NCI-H128 (cell line): ENCODE results near the gene NEURL1B.

Experiments used
- DNase-seq: peaks from one replicate; lab custom pipeline; 2025; ENCODE audit not compliant: unreplicated experiment; lab: John Stamatoyannopoulos, UW

NEURL1B gene

DNA sequence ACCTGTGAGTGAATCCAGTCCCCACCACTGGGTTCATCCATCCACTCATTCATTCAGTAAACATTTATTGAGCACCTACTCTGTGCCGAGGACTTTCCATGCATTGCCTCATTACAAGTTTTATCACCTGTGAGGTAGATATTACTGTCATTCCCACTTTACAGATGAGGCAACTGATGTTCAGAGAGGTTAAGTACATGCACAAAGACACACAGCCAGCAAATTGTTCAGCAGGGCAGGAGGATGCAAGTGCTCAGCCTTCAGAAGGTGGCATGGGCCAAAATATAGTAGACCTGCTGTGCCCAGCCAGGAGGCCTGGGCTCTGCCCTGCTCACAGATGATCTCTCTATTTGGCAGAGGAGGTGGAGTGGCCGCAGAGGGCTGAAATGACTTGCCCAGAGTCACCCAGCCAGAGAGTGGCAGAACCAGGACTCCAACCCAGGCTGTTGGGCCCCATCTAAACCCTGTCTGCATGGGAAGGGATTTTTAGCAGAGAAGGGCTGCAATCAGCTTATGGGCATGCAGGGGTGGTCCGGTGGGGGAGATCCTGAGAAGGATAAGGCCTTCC lies 7.6 kb upstream of the NEURL1B start:
- DNase-seq = no peak

DNA sequence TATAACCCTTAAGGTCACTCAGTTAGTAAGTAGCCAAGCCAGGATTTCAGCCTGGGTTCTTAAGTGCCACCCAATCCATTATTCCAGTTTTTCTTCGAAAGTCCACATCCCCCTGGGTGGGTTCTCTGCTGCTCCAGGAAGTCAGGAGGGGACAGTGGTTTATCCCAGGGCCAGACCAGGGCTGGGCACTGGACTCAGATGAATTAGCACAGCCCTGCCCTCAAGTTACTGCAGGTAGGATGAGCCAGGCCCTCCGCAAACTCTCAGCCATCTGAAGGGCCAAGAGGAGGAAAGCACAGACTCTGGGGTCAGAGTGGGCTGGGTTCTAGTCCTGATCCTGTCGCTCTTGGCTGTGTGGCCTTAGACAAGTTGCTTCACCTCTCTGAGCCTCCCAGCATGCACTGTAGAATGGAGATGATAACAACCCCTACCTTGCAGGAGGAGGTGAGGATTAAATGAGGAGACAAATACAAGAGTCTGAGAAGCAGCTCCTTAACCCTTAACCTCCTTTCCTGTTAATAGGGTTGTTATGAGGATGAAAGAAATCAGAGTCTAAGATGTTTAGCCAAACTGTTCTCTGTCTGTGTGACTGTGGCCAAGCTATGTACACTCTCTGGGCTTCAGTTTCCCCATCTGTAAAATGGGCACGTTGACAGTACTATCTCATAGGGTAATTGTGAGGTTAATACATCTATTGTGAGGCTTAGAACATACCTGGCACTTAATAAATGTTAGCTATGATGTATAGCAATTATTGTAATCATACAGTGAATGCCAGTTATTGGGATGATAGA lies 6.8 kb upstream of the NEURL1B start:
- DNase-seq = no peak

DNA sequence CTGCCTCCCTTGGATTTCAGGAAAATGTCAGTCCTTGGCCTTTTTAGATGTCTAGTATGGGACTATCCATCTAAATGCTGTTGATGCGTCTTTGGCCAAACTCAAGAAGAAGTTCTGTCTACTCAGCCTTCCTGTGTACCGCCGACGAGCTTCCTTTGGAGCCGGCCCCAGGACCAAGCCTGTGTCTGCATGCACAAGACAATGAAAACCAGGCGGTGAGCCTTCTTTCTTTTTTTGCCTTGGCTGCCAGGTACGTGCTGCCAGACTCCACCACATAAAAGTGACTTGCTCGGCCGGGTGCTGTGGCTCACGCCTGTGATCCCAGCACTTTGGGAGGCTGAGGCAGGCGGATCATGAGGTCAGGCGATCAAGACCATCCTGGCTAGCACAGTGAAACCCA lies 6.0 kb upstream of the NEURL1B start:
- no peak for DNase-seq

DNA sequence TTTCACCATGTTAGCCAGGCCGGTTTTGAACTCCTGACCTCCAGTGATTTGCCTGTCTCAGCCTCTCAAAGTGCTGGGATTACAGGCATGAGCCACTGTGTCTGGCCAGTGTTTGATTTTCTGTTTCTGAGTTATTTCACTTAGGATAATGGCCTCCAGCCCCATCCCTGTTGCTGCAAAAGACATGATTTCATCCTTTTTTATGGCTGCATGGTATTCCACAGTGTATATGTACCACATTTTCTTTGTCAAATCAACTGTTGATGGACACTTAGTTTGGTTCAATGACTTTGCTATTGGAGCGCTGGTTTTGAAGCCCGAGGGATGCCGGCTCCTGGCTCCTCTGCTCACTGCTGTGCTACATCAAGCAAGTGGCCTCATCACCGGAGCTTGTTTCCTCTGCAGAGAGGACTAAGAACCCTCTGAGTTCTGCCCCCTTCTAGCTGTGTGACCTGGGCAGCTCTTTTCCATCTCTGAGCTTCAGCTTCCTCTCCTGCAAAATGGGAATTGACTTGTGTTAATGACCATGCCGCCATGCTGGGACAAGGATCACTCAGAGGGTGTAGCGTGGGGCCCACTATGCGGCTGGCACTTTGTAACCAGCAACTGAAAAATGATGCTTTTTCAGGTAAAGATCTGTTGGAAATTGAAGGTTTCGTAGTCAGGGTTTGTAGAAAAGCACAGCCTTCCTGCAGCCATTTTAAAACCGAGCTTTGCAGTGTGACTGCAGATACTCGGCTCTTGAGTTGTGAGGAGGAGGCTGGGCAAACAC lies 4.6 kb upstream of the NEURL1B start:
- DNase-seq = no peak

DNA sequence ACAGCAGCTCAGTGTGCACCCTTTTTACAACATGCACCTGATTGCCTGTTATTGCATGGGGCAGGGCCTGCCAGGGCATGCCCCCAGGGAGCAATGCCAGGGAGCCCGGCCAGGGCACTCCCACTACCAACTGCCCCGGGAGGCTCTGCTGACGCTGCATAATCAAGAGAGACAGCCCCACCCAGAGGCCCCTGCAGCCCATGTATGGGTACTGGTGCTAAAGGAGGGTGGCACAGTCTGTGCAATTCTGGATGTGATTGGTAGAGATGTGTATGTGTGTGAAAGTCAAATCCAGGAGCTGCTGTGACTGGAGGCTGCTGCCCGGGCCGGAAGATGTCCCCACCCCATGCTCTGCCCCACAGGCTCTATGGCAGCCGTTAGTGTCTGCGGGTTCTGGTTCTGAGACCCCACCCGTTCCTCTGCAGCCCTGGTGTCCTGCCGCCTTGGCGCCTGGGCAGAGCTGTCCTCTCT lies 3.9 kb upstream of the NEURL1B start:
- no peak for DNase-seq

DNA sequence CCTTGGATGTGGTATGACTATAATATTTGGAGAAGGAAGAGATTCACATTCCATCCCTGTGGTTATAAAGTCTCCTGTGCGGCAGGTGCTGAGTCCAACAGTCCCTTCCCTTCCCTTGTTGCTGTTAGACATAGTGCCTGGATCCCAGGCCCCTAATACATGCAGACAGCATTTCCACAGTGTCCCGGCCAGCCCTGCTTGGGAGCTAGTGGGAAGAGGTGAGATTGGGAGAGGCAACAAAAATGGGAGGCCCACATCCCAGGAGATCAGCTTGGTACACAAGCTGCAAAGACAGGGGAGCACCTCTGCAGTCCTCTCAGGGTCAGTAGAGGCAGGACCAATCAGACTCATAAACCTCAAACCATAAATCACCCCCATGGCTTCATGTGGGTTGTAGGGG lies 3.3 kb upstream of the NEURL1B start:
- no peak for DNase-seq

DNA sequence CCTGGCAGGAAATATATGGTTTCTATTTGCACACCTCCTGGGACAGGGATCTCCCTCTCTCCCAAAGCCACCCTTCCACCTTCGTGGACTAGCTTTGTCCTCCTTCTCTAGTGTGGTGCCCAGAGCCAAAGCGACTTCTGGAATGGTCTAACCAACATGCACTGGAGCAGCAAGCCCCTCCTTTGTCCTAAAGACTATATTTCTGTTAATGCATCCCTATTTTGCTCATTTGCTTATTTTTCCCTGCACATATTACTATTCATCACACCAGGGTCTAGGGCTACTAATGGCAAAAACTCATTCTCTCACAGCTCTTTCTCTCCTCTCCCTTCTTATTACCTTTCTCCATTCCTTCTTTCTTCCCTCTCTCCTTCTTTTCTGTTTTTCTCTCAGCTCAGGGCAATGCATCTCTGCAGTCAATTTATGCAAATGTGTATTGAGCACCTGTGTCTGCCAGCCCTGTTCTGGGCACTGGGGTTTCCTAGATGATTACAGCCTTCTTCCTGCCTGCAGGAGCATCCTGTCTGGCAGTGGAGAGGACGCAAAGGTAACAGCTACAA lies 2.8 kb upstream of the NEURL1B start:
- no peak for DNase-seq

DNA sequence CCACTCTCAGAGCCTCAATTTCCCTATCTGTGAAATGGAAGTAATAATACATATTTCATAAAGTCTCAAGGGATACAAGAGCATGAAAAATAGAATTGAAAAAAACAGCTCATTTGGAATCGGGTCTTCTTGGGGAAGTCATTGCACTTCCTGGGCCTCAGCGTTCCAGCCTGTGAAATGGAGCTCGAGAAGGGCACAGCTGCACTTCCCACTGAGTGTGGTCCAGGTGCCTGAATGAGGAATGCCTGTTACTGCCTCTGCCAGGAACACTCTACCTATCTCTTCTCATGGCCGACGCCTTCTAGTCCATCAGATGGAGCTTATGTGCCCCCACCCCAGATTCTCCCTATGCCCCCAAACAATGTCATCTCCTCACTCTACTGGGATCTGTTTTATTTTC lies 924 bp upstream of the NEURL1B start:
- DNase-seq = no peak

DNA sequence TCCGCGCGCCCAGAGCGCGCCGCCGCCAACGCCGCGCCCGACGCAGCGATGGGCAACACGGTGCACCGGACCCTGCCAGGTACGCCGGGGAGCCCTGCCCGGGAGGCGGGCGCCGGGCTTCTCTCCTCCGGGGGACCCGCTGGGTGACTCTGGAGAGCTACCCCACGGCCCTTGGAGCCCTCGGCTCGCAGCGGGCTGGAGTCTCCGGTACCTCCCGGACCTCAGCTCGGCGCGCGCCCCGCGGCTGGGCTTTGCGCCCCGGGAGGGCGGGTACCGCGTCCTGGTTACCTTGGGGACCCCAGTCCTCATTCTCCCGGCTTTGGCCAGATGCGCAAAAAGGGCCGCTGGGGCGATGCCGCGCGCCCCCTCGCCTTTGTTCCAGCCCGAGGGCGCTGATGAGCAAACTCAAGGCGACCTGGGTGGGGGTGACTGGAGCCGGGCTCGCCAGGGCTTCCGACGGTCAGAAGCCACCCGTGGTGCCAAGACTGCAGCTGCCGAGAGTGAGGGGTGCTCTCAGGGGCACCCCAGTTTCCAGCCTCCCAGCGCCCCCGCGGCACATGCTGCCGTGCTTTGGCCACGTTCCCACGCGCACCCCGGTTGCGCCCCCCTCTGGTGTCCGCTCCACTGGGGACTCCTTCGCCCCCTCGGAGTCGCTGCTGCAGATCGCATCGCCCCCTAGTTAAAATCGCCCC lies 442 bp downstream of the NEURL1B start:
- DNase-seq = no peak

DNA sequence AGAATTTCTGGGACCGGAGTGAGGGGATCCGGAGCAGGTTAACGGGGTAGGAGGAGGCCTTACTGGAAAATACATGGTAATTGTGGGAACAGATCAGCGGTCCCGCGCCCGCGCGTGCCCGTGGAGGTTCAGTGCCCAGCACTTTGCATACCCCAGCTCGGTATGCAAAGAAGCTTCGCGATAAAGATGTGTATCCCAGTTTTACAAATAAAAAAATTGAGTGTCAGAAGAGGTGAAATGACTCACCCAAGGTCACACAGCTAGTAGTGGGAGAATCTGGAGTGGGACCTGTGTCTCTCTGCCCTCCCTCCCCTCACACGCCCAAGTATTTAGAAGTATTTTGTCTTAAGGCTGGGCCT lies 967 bp downstream of the NEURL1B start:
- DNase-seq = no peak

DNA sequence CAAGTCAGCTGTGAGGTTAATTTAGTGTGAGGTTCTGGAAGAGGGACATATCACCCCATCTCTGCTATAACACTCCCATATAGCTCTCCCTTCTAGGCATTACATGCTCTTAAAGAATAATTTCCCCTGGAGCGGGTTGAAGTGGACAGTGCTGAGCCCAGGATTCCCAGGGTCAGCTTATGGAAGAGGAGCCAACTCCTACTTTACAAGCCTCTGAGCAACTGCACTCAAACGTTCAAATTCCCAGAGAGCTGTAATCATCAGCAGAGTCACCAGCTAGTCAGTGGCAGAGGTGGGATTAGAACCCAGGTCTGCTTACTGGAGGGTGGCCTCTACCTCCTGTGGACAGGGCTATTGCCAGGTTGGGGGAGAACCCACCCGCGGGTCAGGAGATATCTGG lies 1.4 kb downstream of the NEURL1B start:
- no peak for DNase-seq

DNA sequence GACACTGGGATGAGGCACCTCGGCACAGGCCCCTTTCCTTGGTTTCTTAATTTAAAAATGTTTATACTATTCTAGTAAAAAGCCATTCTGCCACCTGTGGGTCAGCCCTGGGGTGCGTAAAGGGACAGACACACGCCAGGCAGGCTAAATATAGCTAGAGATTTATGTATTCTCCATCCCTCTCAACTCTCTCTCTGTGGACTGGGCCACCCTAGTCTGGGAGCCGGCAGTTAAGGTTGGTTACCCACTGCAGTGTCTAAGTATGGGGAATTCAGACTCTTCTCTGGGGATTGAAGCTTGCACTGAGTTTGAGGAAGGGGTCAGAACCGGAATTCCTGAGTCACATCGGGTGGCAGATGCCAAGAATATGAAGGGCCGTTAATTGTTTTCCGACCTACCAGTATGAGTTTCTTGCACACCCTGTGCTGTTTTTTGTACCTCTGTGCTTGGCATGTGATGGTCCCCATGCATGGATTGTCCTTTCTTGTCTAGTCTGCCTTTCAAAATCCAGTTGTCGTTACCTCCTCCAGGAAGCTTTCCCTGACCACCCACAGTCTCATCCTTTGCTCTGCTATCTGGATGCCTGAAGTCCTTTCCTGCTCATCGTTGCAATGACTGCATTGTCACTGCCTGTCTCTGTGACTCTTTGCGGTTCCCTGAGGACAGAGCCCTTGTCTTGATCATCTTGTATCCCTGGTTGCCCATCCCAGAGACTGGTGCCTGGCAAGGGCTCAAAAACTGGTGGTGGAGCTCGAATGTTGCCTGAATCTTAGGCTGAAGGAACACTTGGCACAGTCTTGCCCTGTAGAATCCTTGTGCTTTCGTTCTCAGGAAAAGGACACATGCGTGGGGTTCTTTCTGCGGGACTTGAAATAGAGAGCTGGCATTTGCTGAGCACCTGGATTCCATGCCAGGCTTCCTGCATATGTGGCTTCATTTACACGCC lies 2.1 kb downstream of the NEURL1B start:
- no peak for DNase-seq

DNA sequence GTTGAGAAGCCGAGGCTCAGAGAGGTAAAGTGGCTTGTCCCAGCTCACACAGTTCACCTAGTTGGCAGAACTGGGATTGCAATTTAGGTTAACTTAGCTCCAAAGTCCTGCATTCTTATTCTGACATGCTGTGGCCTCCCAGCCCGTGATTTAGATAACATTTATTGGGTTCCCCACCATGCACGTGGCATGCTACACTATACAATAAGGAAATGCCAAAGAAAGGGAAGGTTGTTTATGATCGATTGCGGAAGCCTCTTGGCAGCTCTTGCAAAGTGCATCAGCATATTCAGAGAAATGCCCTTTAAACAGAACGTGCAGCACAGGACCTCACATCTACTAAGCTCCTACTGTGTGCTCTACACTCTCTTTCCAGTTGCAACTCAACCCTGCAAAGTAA lies 3.2 kb downstream of the NEURL1B start:
- no peak for DNase-seq

DNA sequence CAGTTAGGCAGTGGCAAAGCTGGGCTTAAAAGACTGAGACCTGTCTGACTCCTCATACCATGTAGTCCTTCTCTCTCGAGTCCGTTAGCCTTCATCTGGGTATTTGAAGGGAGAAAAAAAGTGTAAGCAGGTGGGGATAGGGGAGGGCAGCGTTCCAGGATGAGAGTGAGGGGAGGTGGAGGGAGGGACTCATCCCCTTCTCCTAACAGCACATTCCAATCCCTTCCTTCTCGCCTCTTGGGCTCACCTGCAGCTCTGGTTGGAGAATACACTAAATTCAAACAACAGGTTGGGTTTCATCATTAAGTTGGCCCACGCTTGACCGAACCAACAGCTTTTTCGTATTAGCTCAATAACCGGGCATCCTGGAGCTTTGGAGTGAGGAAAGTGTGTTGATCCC lies 3.6 kb downstream of the NEURL1B start:
- no peak for DNase-seq

DNA sequence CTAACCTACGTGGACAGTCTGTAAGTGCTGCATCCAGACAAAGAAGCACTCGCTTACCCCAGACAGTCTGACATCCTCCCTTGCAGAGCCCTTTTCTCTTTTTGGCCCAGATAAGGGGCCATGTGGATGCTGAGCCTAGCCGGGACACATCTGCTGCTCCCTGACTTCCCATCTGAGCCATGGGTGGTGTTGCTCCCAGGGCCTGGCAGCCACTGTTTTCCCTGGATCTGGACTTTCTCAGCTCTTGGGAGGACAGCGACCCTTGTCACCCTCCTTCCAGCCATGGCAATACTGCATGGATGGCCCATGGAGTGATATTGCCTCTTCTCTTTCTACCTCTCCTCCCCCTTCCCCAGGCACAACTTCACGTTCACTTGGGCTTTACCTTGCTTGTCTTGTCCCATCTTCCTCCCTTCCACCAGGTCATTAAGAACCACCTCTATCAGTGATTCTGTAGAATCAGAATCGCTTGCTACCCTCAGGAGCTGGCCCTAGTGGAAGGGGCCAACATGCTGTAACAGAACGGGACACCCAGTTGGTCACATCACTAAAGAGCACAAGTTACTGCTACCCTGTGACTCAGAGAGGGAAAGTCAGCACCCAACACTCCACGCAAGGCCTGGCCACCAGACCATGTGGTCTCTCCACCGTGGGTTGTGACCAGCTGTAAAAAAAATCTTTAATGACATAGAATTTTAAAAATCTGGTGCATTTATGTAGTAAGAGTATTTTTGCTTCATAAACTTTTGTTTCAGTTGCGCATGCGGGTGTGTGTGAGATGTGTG lies 4.4 kb downstream of the NEURL1B start:
- no peak for DNase-seq

DNA sequence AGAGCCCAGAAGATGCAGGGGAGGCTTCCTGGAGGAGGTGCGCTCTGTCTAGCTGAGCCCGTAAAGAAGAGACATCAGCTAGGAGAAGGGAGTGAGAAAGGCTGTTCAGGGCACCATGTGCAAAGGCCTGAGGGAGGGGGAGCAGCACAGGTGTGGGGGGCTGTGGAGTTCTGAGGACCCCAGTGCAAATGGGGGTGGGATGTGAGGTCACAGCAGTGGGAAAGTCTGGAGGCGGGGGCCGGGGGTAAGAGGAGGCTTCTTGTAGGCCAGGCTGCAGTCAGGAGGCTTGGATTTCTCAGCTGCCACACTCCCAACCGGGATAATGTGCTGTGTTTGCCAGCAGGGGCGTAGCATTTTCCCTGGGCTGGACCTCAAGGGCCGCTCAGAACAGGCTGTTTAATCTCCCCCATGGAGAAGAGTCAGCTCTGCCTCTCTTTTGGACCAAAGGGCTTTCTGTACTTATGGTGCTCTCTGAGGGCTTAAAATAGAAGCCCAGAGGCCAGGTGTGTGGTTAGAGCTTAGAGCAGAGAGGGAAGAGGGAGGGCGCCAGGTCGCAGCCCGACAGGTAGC lies 5.7 kb downstream of the NEURL1B start:
- no peak for DNase-seq

DNA sequence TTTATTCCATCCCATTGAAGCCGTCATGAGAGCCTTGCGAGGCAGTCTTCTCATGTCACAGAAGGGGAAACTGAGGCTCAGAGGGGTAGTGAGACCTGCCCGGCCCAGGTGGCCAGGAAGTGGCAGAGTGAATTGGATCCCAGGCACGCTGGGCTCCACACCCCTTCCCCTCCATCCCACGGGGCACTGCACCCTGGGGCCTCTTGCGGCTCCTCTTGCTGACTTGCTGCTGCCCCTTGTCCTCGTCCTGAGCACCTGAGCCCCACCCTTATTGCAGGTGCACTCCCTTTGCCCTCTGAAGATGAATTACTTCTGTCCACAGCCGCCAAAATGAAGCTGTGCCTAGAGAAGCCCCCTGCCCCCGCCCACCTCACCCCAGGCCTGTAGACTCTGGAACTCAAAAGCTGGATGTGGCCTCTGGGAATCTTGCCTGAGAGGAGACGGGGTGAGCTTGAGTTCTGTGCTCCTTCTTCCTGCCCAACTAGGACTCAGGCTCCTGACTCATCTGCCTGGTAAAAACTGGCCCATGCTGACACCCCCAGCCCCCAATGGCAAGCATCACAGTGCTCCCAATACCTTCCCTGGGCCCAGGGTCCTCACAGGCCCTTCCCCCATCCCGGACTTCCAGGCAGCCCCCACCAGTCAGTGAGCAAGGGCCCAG lies 6.4 kb downstream of the NEURL1B start:
- no peak for DNase-seq

DNA sequence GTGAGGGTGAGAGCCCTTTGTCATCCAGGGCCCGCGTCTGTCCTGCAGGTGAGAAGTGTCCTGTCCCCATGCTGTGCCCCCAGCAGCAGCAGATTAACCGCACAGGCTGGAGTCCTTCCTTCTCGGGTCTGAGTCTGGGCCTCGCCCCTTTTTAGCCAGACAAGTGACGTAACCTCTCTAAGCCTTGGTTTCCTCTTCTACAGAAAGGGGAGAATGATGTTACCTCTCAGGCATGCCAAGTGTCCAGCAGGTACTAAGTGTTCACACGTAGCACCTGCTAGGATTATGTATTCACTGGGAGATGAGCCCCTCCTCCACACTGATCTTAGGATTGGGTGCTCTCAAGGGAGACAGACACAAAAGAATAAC lies 6.9 kb downstream of the NEURL1B start:
- DNase-seq = no peak

DNA sequence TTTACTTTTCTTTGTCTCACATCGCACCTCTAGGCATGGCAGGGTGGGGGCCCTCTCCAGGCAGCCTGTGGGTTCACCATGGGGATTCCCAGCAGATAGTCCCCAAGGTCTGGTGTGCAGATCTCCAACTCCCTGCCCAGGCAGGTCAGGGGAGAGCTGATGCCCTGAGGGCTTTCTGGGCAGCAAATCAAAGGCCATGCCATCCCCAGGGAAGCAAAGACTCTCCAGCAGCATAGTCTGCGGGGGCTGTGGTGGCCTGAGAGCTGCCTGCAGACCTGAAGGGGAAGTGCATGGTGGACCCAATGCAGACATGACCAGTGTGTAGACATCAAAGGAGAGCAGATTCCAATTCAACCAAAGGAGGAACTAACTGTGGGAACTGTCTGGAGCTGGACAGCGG lies 7.7 kb downstream of the NEURL1B start:
- no peak for DNase-seq
